HG03095 (cell line): ENCODE results near the gene NXN.
"Not testable (repeated sequence)": the region's sequence is repeated elsewhere in the genome, so short reads cannot be mapped to it uniquely, and the experiment has no call there.

Source experiments
- ATAC-seq: cut with Tn5 transposase; IDR thresholded peaks from one replicate; pipeline ENCODE4 v1.9.1; 2021; ENCODE audit warnings: moderate library complexity; ENCODE audit not compliant: unreplicated experiment

The NXN gene

GRCh38 chr17:785901-786300 lies 193.7 kb downstream of the NXN start:
- ATAC-seq = not testable (repeated sequence)

GRCh38 chr17:784143-784542 lies 195.4 kb downstream of the NXN start:
- ATAC-seq = no peak

DNA sequence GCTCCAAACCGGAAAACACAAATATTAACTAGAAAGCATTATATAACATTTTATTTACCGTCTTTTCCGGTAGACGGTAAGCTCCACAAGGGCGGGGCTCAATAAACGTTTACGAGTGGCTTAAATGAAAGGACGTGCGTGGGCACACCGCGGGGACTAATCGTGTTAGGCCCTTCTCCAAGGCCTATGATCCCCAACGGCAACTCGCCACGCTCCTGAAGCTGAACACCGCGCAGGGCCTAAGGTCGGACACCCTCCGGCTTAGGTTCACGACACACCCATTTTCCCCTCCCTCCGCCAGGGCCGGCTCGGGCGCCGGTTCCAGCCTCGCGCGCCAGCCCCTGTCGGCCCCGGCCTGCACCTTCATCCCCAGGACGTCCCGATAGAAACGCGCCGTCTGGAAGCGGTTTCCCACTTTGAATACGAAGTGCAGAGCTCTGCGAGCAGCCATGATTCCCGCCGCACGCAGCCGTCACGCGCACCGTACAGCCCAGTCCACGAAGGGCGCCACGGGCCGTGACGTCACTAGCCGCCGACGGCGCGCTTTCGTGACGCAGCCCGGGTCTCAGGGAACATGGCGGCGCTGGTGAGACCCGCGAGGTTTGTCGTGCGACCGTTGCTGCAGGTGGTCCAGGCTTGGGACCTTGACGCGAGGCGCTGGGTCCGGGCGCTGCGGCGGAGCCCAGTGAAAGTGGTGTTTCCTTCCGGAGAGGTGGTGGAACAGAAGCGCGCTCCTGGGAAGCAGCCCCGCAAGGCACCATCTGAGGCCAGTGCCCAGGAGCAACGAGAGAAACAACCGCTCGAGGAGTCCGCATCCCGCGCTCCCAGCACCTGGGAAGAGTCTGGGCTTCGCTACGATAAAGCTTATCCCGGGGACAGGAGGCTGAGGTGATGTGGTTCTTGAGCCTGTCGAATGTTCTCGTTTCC lies 197.5 kb downstream of the NXN start, which contains the start of the genes GLOD4 and MRM3:
Gene GLOD4, minus strand, starts transcription at position 476 of the 927 bp plus-strand sequence. Its CDS starts 25 bp downstream, at position 451.
Gene MRM3, plus strand, starts transcription at position 549 of the 927 bp plus-strand sequence. Its CDS starts 26 bp downstream, at position 575.
- ATAC-seq = peak; percentile 72

- no peak for ATAC-seq
These were observed 201.5 kb downstream of the NXN start for GRCh38 chr17:778096-778495.

DNA sequence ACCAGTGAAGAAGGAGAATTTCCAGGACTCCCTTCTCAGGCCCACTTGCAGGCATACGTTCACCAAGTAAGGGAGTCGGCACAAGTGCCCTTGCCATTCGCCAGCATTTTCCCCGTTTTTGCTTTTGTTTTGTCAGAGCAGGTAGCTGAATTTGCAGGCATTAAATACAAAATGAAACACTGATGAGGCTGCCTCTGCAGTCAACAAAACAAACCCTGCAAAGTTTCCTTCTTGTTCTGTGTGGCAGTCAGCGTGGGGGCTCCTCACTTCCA lies 205.3 kb downstream of the NXN start:
- ATAC-seq = no peak

- ATAC-seq = no peak
These were observed 205.9 kb downstream of the NXN start for GRCh38 chr17:773467-774312.

DNA sequence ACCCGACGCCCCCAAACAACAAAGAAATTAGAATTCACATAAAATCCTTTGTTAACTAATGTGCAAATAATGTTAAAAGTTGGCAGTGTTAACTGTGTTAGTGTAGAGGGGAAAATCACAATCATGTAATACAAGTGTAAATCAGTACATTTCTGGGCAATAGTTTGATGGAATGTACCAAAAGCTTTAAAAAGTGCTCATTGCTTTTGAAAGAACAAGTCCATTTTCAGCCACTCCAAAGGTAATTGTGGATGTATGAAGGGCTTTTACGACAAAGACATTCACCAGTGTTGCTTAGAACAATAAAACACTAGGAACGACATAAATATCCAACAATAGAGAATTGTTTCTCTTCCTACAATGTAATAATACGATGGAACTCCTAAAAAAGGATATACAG lies 206.6 kb downstream of the NXN start:
- ATAC-seq = no peak

GRCh38 chr17:767076-767475 lies 212.5 kb downstream of the NXN start:
- no peak for ATAC-seq

DNA sequence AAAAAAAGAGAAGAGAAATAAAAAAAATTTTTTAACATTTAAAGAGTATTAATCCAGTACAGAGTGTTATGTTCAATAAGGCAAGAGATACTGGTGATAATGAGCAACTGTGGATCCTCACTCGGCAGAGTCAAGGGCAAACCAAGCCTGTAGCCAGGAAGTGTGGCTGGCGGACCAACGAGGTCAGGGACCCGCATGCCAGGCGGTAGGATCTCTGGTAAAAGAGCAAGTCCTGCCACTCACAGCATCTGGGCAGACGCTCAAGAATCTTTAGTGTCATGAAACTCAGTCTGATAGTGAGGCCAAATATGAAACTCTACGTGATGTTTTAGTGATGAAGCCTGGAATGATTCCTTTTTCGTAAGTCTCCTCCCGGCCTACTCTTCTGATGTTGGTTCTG lies 219.2 kb downstream of the NXN start:
- no peak for ATAC-seq

GRCh38 chr17:759964-760363 lies 219.6 kb downstream of the NXN start:
- ATAC-seq = no peak

GRCh38 chr17:756010-756567 lies 223.5 kb downstream of the NXN start:
- not testable (repeated sequence) for ATAC-seq

- ATAC-seq = not testable (repeated sequence)
These were observed 224.1 kb downstream of the NXN start for GRCh38 chr17:755319-755961.

- no peak for ATAC-seq
These were observed 226.2 kb downstream of the NXN start for GRCh38 chr17:753418-753817.

- ATAC-seq = no peak
These were observed 226.9 kb downstream of the NXN start for GRCh38 chr17:752620-753219.

GRCh38 chr17:752002-752619 lies 227.5 kb downstream of the NXN start, which contains the start of gene GEMIN4:
Gene GEMIN4 (minus strand): TSS chr17:752264. CDS start chr17:752142, 122 bp downstream.
- peak; percentile 75 for ATAC-seq

DNA sequence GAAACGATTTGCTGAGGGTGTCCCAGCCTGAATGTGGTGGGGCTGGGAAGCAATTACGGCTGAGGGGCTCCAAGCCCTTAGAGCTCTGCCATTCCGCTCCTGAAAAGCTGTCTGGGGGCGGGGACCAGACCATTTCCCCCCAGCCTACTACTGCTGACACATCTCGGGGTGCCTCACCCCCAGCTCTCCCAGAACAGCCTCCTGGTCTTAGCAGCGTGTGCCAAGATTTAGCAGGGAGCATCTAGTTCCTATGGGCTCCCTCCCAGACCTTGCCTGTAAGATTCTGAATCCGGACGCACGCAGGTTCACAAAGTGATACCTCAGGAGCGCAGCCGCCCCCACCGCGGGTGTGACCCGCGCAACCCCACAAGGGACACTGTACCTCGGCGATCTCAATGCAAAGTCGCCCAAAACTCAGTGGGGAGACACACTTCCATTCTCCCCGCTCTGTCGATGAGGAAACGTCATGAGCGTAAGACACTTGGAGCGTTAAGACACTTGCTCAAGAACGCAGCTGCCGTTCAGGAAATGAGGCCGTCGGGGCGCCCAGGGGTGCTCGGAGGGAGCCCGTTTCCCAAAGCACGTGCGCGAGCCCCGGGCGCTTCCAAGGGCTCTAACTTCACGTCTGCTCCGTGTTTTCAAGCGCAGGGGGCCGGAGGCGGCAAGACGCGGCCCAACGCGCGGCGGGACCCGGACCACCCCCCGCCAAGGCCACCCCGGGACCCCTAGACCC lies 228.1 kb downstream of the NXN start:
- peak; percentile 30 for ATAC-seq

GRCh38 chr17:750431-751037 lies 229.0 kb downstream of the NXN start:
- no peak for ATAC-seq

GRCh38 chr17:749359-749758 lies 230.2 kb downstream of the NXN start:
- ATAC-seq = not testable (repeated sequence)
